Stimulated activated CD4-positive, alpha-beta T cell treated with anti-CD3 and anti-CD28 coated beads, Interleukin-15, amount 100 ng/mL, for 24 hours (primary cell): ENCODE results near the gene FAM217A.
"Not testable (repeated sequence)": the region's sequence is repeated elsewhere in the genome, so short reads cannot be mapped to it uniquely, and the experiment has no call there.

Source experiments
- DNase-seq: peaks from one replicate; pipeline ENCODE4 v3.0.0-alpha.2; 2020

Gene FAM217A

GRCh38 chr6:4078691-4079471, at the start of gene FAM217A:
TSS of gene FAM217A (minus strand) at chr6:4079137. CDS start at chr6:4077414, 1,723 bp downstream.
- no peak for DNase-seq

GRCh38 chr6:4128072-4128471, 49.1 kb upstream of the FAM217A start:
- no peak for DNase-seq

GRCh38 chr6:4125933-4126864, 47.3 kb upstream of the FAM217A start:
- DNase-seq: no peak

GRCh38 chr6:4125500-4125899, 46.6 kb upstream of the FAM217A start:
- no peak for DNase-seq

- DNase-seq: no peak
Measured at GRCh38 chr6:4124351-4124750, 45.4 kb upstream of the FAM217A start.

- DNase-seq: no peak
Measured at GRCh38 chr6:4115741-4116140, 36.8 kb upstream of the FAM217A start.

- no peak for DNase-seq
Measured at GRCh38 chr6:4114123-4114522, 35.2 kb upstream of the FAM217A start.

- no peak for DNase-seq
Measured at GRCh38 chr6:4113649-4114048, 34.7 kb upstream of the FAM217A start.

- no peak for DNase-seq
Measured at GRCh38 chr6:4112366-4112765, 33.4 kb upstream of the FAM217A start.

- not testable (repeated sequence) for DNase-seq
Measured at GRCh38 chr6:4109363-4109815, 30.5 kb upstream of the FAM217A start.

GRCh38 chr6:4108561-4109093, 29.7 kb upstream of the FAM217A start:
- no peak for DNase-seq

GRCh38 chr6:4107873-4108272, 28.9 kb upstream of the FAM217A start:
- no peak for DNase-seq

GRCh38 chr6:4105980-4106536, 27.1 kb upstream of the FAM217A start:
- no peak for DNase-seq

- DNase-seq: no peak
Measured at GRCh38 chr6:4103929-4104328, 25.0 kb upstream of the FAM217A start.

- DNase-seq: no peak
Measured at GRCh38 chr6:4102687-4103244, 23.8 kb upstream of the FAM217A start.

- no peak for DNase-seq
Measured at GRCh38 chr6:4101298-4101697, 22.4 kb upstream of the FAM217A start.

- DNase-seq: no peak
Measured at GRCh38 chr6:4100655-4101054, 21.7 kb upstream of the FAM217A start.

GRCh38 chr6:4093288-4093687, 14.4 kb upstream of the FAM217A start:
- DNase-seq: no peak

GRCh38 chr6:4091941-4092340, 13.0 kb upstream of the FAM217A start:
- DNase-seq: no peak

- DNase-seq: not testable (repeated sequence)
Measured at GRCh38 chr6:4090043-4090442, 11.1 kb upstream of the FAM217A start.

GRCh38 chr6:4088704-4089103, 9.8 kb upstream of the FAM217A start:
- DNase-seq: no peak

- DNase-seq: no peak
Measured at GRCh38 chr6:4085332-4085700, 6.4 kb upstream of the FAM217A start.
